DMS 273 (cell line): ENCODE results near the gene GTF2A2.
A peak's percentile ranks its signal among the peaks of the same experiment; 100 is the strongest.

Experiments used
- DNase-seq: peaks from one replicate; lab custom pipeline; 2025; ENCODE audit not compliant: unreplicated experiment; lab: John Stamatoyannopoulos, UW

The GTF2A2 gene

DNA sequence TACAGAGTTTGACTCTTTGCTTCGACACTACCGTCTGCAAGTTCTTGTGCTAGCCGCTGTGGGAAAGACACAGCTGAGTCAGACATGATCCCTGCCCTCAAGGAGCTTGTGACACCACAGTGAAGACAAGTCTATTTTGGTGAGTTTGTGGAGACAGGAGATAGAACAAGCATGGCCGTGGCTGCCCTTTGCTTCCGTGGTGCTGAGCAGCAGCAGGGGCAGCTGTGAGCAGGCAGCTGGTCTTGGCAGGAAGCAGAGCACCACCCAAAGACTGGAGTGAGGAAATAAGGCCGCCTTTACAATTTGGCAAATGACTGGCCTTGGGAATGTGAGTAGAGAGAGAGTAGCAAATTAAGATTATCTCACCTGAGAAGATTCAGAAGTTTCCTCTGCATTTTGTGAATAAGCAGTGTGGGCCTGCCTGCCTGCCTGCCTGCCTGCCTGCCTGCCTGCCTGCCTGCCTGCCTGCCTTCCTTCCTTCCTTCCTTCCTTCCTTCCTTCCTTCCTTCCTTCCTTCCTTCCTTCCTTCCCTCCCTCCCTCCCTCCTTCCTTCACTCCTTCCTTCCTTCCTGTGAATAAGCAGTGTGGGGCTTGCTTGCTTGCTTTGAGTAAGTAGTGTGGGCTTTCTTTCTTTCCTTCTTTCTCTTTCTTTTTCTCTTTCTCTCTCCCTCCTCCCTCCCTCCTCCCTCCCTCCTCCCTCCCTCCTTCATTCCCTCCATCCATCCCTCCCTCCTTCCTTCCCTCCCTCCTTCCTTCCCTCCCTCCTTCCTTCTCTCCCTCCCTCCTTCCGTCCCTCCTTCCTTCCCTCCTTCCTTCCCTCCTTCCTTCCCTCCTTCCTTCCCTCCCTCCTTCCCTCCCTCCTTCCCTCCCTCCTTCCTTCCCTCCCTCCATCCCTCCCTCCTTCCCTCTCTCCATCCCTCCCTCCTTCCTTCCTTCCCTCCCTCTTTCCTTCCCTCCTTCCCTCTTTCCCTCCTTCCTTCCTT is 47.3 kb downstream of the GTF2A2 start:
- peak; percentile 6 for DNase-seq

DNA sequence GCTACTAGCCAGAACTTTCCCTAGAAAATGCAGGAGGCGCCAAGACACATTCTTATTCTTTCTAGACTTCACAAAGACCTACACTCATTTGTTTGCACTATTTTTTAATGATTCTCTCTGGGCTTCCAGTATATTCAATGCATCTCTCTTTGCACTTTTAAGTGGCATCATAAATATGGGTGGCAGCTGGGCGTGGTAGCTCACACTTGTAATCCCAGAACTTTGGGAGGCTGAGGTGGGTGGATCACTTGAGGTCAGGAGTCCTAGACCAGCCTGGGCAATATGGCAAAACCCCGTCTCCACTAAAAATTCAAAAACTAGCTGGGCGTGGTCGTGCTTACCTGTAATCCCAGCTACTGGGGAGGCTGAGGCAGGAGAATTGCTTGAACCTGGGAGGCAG is 51.3 kb downstream of the GTF2A2 start:
- no peak for DNase-seq

DNA sequence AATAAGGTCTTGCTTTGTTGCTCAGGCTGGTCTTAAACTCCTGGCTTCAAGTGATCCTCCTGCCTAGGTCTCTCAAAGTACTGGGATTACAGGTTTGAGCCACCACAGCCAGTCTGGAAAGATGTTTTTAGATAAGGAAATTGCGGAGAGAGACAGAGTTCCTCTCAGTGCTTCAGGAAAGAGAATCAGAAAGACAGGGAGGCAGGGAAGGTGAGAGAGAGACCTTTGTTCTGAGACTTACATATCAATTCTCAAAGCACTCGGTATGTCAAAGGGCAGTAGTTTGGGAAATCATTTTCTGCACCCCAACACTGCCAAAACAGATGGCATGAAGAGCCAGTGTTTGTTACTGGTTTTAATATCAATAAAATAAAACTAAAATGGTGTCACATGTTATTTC is 58.9 kb downstream of the GTF2A2 start:
- DNase-seq: no peak

DNA sequence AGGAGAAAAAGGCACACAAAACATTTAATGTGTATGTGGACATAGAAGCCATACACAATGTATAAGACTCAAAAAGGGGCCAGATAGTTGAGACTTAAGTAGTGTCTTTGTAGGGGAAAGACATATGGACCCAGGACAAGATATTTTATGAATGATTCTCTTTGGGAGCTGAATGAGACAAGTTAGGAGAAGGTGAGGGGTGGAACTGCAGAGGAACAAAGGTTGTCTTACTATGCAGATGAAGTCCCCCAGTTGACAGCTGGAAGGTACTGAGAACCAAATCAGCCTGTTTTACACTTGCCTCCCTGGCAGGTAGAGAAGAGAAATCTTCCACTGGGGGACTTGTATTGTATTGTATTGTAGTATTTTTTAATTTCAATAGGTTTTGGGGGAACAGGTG is 60.7 kb downstream of the GTF2A2 start:
- no peak for DNase-seq

- no peak for DNase-seq
Measured at GRCh38 chr15:59595434-59595915, 61.8 kb downstream of the GTF2A2 start.

- no peak for DNase-seq
Measured at GRCh38 chr15:59594991-59595390, 62.3 kb downstream of the GTF2A2 start.

DNA sequence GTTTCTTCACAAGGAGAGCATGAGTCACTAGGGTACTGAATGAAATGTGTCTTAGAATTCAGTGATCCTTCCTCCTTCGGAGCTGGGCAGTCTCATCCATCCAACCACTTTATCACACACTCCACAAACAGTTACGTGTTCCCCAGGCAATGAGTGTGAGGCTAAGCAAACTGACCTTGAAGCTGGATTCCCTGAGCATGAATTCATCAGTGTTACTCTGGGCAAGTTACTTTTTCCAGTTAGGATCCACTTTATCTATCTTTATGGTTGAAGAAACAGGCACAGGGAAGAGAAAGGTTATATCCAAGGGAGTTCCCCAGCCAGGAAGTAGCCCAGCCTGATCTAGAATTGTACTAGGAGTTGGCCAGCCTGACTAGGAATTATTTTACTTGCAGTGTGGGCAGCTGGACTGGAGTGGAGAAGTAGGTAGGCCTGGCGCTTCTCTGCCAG is 62.8 kb downstream of the GTF2A2 start:
- no peak for DNase-seq

DNA sequence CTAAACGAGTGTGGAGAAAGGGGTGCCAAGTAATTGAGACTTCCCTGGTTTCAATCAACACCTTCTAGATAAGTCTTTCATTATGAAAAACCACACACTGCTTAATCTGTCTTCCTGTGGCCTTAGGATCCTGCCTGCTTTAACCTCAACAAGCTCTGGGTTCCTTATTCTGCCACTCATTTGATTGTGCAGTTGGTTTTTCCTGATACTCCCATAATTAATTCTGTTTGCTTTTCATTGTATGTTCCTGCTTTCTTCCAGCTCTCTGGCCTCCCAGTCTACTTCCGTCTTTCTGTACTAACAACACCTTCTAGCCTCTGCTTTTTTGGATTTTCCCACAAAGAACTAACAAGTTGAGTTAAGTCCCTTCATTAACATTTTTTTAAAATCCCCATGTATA is 66.0 kb downstream of the GTF2A2 start:
- DNase-seq: no peak

DNA sequence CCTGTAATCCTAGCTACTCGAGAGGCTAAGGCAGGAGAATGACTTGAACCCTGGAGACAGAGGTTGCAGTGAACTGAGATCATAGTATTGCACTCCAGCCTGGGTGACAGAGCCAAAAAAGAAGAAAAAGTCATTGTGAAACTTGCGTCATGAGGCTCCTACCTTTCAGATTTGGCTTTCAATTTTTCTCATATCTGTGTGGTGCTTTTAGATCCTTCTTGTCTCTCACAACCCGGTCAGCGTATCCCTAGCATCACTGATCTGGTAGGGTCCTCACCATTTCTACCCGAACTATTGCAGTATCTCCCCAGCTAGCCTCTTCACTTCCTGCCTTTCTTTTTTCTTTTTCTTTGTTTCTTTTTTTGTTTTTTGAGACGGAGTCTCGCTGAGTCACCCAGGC is 67.3 kb downstream of the GTF2A2 start:
- DNase-seq: no peak
